ENCODE results near the gene ELMO1. TPM values are rescaled to one million over a fixed set of nuclear protein-coding genes. Genes with fewer than 3 reads are reported as not detected.

ELMO1 gene
- total RNA-seq, 1 donor from 2014 or later: 30.3 TPM

GRCh38 chr7:36896418-36896817 is 552.2 kb downstream of the ELMO1 start:
- DNase-seq (ENCODE audit: low read depth in 2 of 2): peak; percentile 11 to 24

GRCh38 chr7:36895192-36895591 is 553.5 kb downstream of the ELMO1 start:
- DNase-seq (ENCODE audit: low read depth in 2 of 2): no peak

- DNase-seq (ENCODE audit: low read depth in 2 of 2): no peak
Measured at GRCh38 chr7:36894190-36894589, 554.5 kb downstream of the ELMO1 start.

- no peak for DNase-seq (ENCODE audit: low read depth in 2 of 2)
Measured at GRCh38 chr7:36889182-36889581, 559.5 kb downstream of the ELMO1 start.

- no peak for DNase-seq (ENCODE audit: low read depth in 2 of 2)
Measured at GRCh38 chr7:36887969-36888368, 560.7 kb downstream of the ELMO1 start.

GRCh38 chr7:36887233-36887632 is 561.4 kb downstream of the ELMO1 start:
- DNase-seq (ENCODE audit: low read depth in 2 of 2): no peak

GRCh38 chr7:36884910-36885309 is 563.8 kb downstream of the ELMO1 start:
- DNase-seq (ENCODE audit: low read depth in 2 of 2): no peak

GRCh38 chr7:36884351-36884750 is 564.3 kb downstream of the ELMO1 start:
- no peak for DNase-seq (ENCODE audit: low read depth in 2 of 2)

GRCh38 chr7:36881233-36881874 is 567.3 kb downstream of the ELMO1 start:
- no peak for DNase-seq (ENCODE audit: low read depth in 2 of 2)

GRCh38 chr7:36880108-36880507 is 568.6 kb downstream of the ELMO1 start:
- no peak for DNase-seq (ENCODE audit: low read depth in 2 of 2)

GRCh38 chr7:36879021-36879420 is 569.6 kb downstream of the ELMO1 start:
- no peak for DNase-seq (ENCODE audit: low read depth in 2 of 2)

GRCh38 chr7:36878288-36878687 is 570.4 kb downstream of the ELMO1 start:
- DNase-seq (ENCODE audit: low read depth in 2 of 2): no peak

- no peak for DNase-seq (ENCODE audit: low read depth in 2 of 2)
Measured at GRCh38 chr7:36875794-36876193, 572.9 kb downstream of the ELMO1 start.

GRCh38 chr7:36874041-36874440 is 574.6 kb downstream of the ELMO1 start:
- no peak for DNase-seq (ENCODE audit: low read depth in 2 of 2)

- no peak for DNase-seq (ENCODE audit: low read depth in 2 of 2)
Measured at GRCh38 chr7:36871863-36872262, 576.8 kb downstream of the ELMO1 start.

GRCh38 chr7:36871355-36871738 is 577.3 kb downstream of the ELMO1 start:
- DNase-seq (ENCODE audit: low read depth in 2 of 2): no peak

GRCh38 chr7:36870625-36871354 is 577.9 kb downstream of the ELMO1 start:
- no peak for DNase-seq (ENCODE audit: low read depth in 2 of 2)

- DNase-seq (ENCODE audit: low read depth in 2 of 2): no peak
Measured at GRCh38 chr7:36868727-36869411, 579.8 kb downstream of the ELMO1 start.

GRCh38 chr7:36865019-36865418 is 583.6 kb downstream of the ELMO1 start:
- no peak for DNase-seq (ENCODE audit: low read depth in 2 of 2)

- peak in 1 of 2 donors; percentile 34 for DNase-seq (ENCODE audit: low read depth in 2 of 2)
Measured at GRCh38 chr7:36863901-36864701, 584.6 kb downstream of the ELMO1 start.

- no peak for DNase-seq (ENCODE audit: low read depth in 2 of 2)
Measured at GRCh38 chr7:36862771-36863261, 585.8 kb downstream of the ELMO1 start.

- DNase-seq (ENCODE audit: low read depth in 2 of 2): no peak
Measured at GRCh38 chr7:36861656-36862055, 587.0 kb downstream of the ELMO1 start.
